ENCODE results near the gene MCM10.

Gene MCM10

GRCh38 chr10:13165177-13165576 is 3.8 kb downstream of the MCM10 start:
- H3K36me3 ChIP-seq (ENCODE audit: insufficient read depth, insufficient read length, low read length) = peaks cover 49% of the 10 kb centered on the region
- H3K4me1 ChIP-seq (ENCODE audit: insufficient read depth, insufficient read length) = no peaks in the 10 kb centered on the region
- DNase-seq (ENCODE audit: low read depth, low spot score) = no peak

GRCh38 chr10:13167568-13167967 is 6.2 kb downstream of the MCM10 start:
- no peaks in the 10 kb centered on the region for H3K4me1 ChIP-seq (ENCODE audit: insufficient read depth, insufficient read length)
- no peaks in the 10 kb centered on the region for H3K27me3 ChIP-seq (ENCODE audit: insufficient read depth, insufficient read length)
- DNase-seq (ENCODE audit: low read depth, low spot score) = no peak
- no peak overlapping the region for H3K9ac ChIP-seq (ENCODE audit: insufficient read length, low read depth)
- H3K36me3 ChIP-seq (ENCODE audit: insufficient read depth, insufficient read length, low read length) = peaks cover 71% of the 10 kb centered on the region
- no peaks in the 10 kb centered on the region for H3K9me3 ChIP-seq (ENCODE audit: insufficient read depth, low read length)
- no peak overlapping the region for H3K4me3 ChIP-seq (ENCODE audit: insufficient read length, low read depth)
- TF ChIP-seq ZNF274 (IDR thresholded peaks at IDR 0.05; ENCODE audit: low read depth, low read length) (no peak), YY1 (IDR thresholded peaks at IDR 0.05; ENCODE audit: insufficient read depth, insufficient read length) (no peak), SUZ12 (IDR thresholded peaks at IDR 0.05; ENCODE audit: extremely low read depth, insufficient read depth, insufficient read length) (no peak)

More at GRCh38 chr10:13165177-13165576, 3.8 kb downstream of the MCM10 start:
- TF ChIP-seq ZNF274 (IDR thresholded peaks at IDR 0.05; ENCODE audit: low read depth, low read length) = no peak
- TF ChIP-seq YY1 (IDR thresholded peaks at IDR 0.05; ENCODE audit: insufficient read depth, insufficient read length) = no peak
- TF ChIP-seq SUZ12 (IDR thresholded peaks at IDR 0.05; ENCODE audit: extremely low read depth, insufficient read depth, insufficient read length) = no peak
- Histone ChIP-seq H3K9me3 (ENCODE audit: insufficient read depth, low read length) (no peaks in the 10 kb centered on the region), H3K4me3 (ENCODE audit: insufficient read length, low read depth) (no peak overlapping the region), H3K27me3 (ENCODE audit: insufficient read depth, insufficient read length) (no peaks in the 10 kb centered on the region), H3K9ac (ENCODE audit: insufficient read length, low read depth) (no peak overlapping the region)

GRCh38 chr10:13168781-13169180 is 7.4 kb downstream of the MCM10 start:
- no peak for DNase-seq (ENCODE audit: low read depth, low spot score)
- Histone ChIP-seq H3K9me3 (ENCODE audit: insufficient read depth, low read length) (no peaks in the 10 kb centered on the region), H3K4me3 (ENCODE audit: insufficient read length, low read depth) (no peak overlapping the region), H3K4me1 (ENCODE audit: insufficient read depth, insufficient read length) (no peaks in the 10 kb centered on the region), H3K36me3 (ENCODE audit: insufficient read depth, insufficient read length, low read length) (peaks cover 81% of the 10 kb centered on the region), H3K9ac (ENCODE audit: insufficient read length, low read depth) (no peak overlapping the region), H3K27me3 (ENCODE audit: insufficient read depth, insufficient read length) (no peaks in the 10 kb centered on the region)
- TF ChIP-seq ZNF274 (IDR thresholded peaks at IDR 0.05; ENCODE audit: low read depth, low read length) = no peak
- TF ChIP-seq SUZ12 (IDR thresholded peaks at IDR 0.05; ENCODE audit: extremely low read depth, insufficient read depth, insufficient read length) = no peak
- no peak for TF ChIP-seq YY1 (IDR thresholded peaks at IDR 0.05; ENCODE audit: insufficient read depth, insufficient read length)

GRCh38 chr10:13173616-13174015 is 12.3 kb downstream of the MCM10 start:
- Histone ChIP-seq H3K4me3 (ENCODE audit: insufficient read length, low read depth) (no peak overlapping the region), H3K9ac (ENCODE audit: insufficient read length, low read depth) (no peak overlapping the region), H3K27me3 (ENCODE audit: insufficient read depth, insufficient read length) (no peaks in the 10 kb centered on the region), H3K9me3 (ENCODE audit: insufficient read depth, low read length) (no peaks in the 10 kb centered on the region), H3K4me1 (ENCODE audit: insufficient read depth, insufficient read length) (no peaks in the 10 kb centered on the region), H3K36me3 (ENCODE audit: insufficient read depth, insufficient read length, low read length) (peaks cover 78% of the 10 kb centered on the region)
- no peak for DNase-seq (ENCODE audit: low read depth, low spot score)
- TF ChIP-seq YY1 (IDR thresholded peaks at IDR 0.05; ENCODE audit: insufficient read depth, insufficient read length) (no peak), ZNF274 (IDR thresholded peaks at IDR 0.05; ENCODE audit: low read depth, low read length) (no peak)

DNA sequence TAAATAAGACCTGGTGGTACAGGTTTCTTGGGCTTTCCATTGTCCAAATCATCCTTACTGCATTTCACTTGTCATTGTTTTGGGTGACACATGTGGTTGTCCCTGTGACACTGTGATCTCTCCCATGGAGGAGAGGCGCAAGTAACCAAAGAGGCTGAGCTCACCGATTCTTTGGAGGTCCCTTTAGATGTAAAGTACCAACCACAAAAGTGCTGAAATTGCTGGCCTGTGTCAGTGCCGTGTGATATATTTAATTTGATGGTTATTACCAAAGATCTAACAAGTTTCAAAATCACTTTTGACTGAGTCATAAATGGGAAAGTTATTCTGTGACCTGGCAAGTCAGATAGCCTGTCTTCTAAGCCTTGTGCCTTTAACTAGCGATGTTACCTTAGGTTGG is 19.4 kb downstream of the MCM10 start:
- no peak overlapping the region for H3K9ac ChIP-seq (ENCODE audit: insufficient read length, low read depth)
- H3K4me1 ChIP-seq (ENCODE audit: insufficient read depth, insufficient read length) = no peaks in the 10 kb centered on the region
- no peaks in the 10 kb centered on the region for H3K27me3 ChIP-seq (ENCODE audit: insufficient read depth, insufficient read length)
- no peak for DNase-seq (ENCODE audit: low read depth, low spot score)
- TF ChIP-seq YY1 (IDR thresholded peaks at IDR 0.05; ENCODE audit: insufficient read depth, insufficient read length) (no peak), SUZ12 (IDR thresholded peaks at IDR 0.05; ENCODE audit: extremely low read depth, insufficient read depth, insufficient read length) (no peak), ZNF274 (IDR thresholded peaks at IDR 0.05; ENCODE audit: low read depth, low read length) (no peak)
- H3K4me3 ChIP-seq (ENCODE audit: insufficient read length, low read depth) = no peak overlapping the region
- peaks cover 80% of the 10 kb centered on the region for H3K36me3 ChIP-seq (ENCODE audit: insufficient read depth, insufficient read length, low read length)
- no peaks in the 10 kb centered on the region for H3K9me3 ChIP-seq (ENCODE audit: insufficient read depth, low read length)

DNA sequence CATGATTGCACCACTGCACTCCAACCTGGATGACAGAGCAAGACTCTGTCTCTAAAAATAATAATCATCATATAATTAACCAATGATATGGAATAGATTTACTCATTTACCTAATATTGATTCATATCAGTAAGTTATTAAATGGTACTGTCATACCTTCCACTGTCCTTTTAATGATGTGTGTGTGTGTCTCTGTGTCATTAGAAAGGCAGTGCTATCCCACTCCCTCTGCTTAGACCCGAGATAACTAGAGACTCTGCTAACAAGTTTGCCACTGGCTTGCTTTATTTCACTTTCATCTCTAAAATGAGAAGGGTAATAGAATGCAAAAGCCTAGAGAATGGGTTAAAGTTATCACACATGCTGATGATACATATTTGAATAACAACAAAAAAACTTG is 21.1 kb downstream of the MCM10 start:
- no peaks in the 10 kb centered on the region for H3K4me1 ChIP-seq (ENCODE audit: insufficient read depth, insufficient read length)
- peaks cover 84% of the 10 kb centered on the region for H3K36me3 ChIP-seq (ENCODE audit: insufficient read depth, insufficient read length, low read length)
- H3K9ac ChIP-seq (ENCODE audit: insufficient read length, low read depth) = no peak overlapping the region
- H3K27me3 ChIP-seq (ENCODE audit: insufficient read depth, insufficient read length) = no peaks in the 10 kb centered on the region
- H3K4me3 ChIP-seq (ENCODE audit: insufficient read length, low read depth) = no peak overlapping the region
- no peaks in the 10 kb centered on the region for H3K9me3 ChIP-seq (ENCODE audit: insufficient read depth, low read length)
- no peak for TF ChIP-seq YY1 (IDR thresholded peaks at IDR 0.05; ENCODE audit: insufficient read depth, insufficient read length)
- no peak for TF ChIP-seq ZNF274 (IDR thresholded peaks at IDR 0.05; ENCODE audit: low read depth, low read length)
- TF ChIP-seq SUZ12 (IDR thresholded peaks at IDR 0.05; ENCODE audit: extremely low read depth, insufficient read depth, insufficient read length) = no peak
- DNase-seq (ENCODE audit: low read depth, low spot score) = no peak

GRCh38 chr10:13183625-13184024 is 22.3 kb downstream of the MCM10 start:
- Histone ChIP-seq H3K4me1 (ENCODE audit: insufficient read depth, insufficient read length) (no peaks in the 10 kb centered on the region), H3K4me3 (ENCODE audit: insufficient read length, low read depth) (no peak overlapping the region), H3K36me3 (ENCODE audit: insufficient read depth, insufficient read length, low read length) (peaks cover 88% of the 10 kb centered on the region), H3K9ac (ENCODE audit: insufficient read length, low read depth) (no peak overlapping the region), H3K9me3 (ENCODE audit: insufficient read depth, low read length) (no peaks in the 10 kb centered on the region), H3K27me3 (ENCODE audit: insufficient read depth, insufficient read length) (no peaks in the 10 kb centered on the region)
- TF ChIP-seq ZNF274 (IDR thresholded peaks at IDR 0.05; ENCODE audit: low read depth, low read length) = no peak
- no peak for TF ChIP-seq YY1 (IDR thresholded peaks at IDR 0.05; ENCODE audit: insufficient read depth, insufficient read length)
- no peak for TF ChIP-seq SUZ12 (IDR thresholded peaks at IDR 0.05; ENCODE audit: extremely low read depth, insufficient read depth, insufficient read length)
- DNase-seq (ENCODE audit: low read depth, low spot score) = no peak

GRCh38 chr10:13184276-13184675 is 22.9 kb downstream of the MCM10 start:
- H3K9ac ChIP-seq (ENCODE audit: insufficient read length, low read depth) = no peak overlapping the region
- TF ChIP-seq ZNF274 (IDR thresholded peaks at IDR 0.05; ENCODE audit: low read depth, low read length) (no peak), SUZ12 (IDR thresholded peaks at IDR 0.05; ENCODE audit: extremely low read depth, insufficient read depth, insufficient read length) (no peak)
- H3K9me3 ChIP-seq (ENCODE audit: insufficient read depth, low read length) = no peaks in the 10 kb centered on the region
- H3K27me3 ChIP-seq (ENCODE audit: insufficient read depth, insufficient read length) = no peaks in the 10 kb centered on the region
- H3K36me3 ChIP-seq (ENCODE audit: insufficient read depth, insufficient read length, low read length) = peaks cover 93% of the 10 kb centered on the region
- no peak for DNase-seq (ENCODE audit: low read depth, low spot score)
- H3K4me1 ChIP-seq (ENCODE audit: insufficient read depth, insufficient read length) = no peaks in the 10 kb centered on the region
- no peak overlapping the region for H3K4me3 ChIP-seq (ENCODE audit: insufficient read length, low read depth)
